OCI-LY7 (cell line): ENCODE results near the gene DKK3. TPM values are rescaled to one million over a fixed set of nuclear protein-coding genes. Genes with fewer than 3 reads are reported as not detected.

Source experiments
- BruUV-seq: library from RNA; stranded (reverse); fragments of 400-500 nt; replicated peaks from 2 replicates; lab custom pipeline; 2021; lab: Mats Ljungman, UMichigan
- CTCF ChIA-PET: fragments of 300-600 bp; sonication (Branson Sonifier 250); formaldehyde crosslinking; loops from one replicate; lab custom pipeline; 2022; ENCODE audit warnings: antibody characterized with exemption; ENCODE audit not compliant: unreplicated experiment; lab: Charles Lee
- POLR2A ChIA-PET: fragments of 300-600 bp; sonication (Branson Sonifier 250); formaldehyde crosslinking; loops from one replicate; lab custom pipeline; 2022; ENCODE audit warnings: antibody characterized with exemption; lab: Charles Lee
- DNase-seq: peaks from one replicate; pipeline ENCODE4 v3.0.0-alpha.2; 2015; ENCODE audit warnings: low spot score
- H2AFZ ChIP-seq: fragments of 200-600 bp; sonication (generic), shearing (Covaris generic); 2 replicates; pipeline ENCODE4 v1.6.1; 2014; ENCODE audit warnings: mild to moderate bottlenecking, antibody characterized with exemption, low read length, moderate library complexity
- H3K27ac ChIP-seq: fragments of 200-600 bp; sonication (generic); 2 replicates; pipeline ENCODE4 v1.5.1; 2014; ENCODE audit warnings: mixed run types, low read depth, mild to moderate bottlenecking, moderate library complexity, low read length, inconsistent platforms; ENCODE audit not compliant: poor library complexity, severe bottlenecking
- H3K36me3 ChIP-seq: fragments of 200-600 bp; sonication (generic); 2 replicates; pipeline ENCODE4 v1.6.1; 2014; ENCODE audit warnings: mild to moderate bottlenecking, antibody characterized with exemption, low read length, moderate library complexity, mixed read lengths; ENCODE audit not compliant: insufficient read depth
- H3K4me1 ChIP-seq: fragments of 200-600 bp; sonication (generic); 2 replicates; pipeline ENCODE4 v1.5.1; 2014; ENCODE audit warnings: mild to moderate bottlenecking, low read length; ENCODE audit not compliant: insufficient read depth, poor library complexity, severe bottlenecking
- H3K4me2 ChIP-seq: fragments of 200-600 bp; sonication (generic); 2 replicates; pipeline ENCODE4 v1.6.1; 2014; ENCODE audit warnings: mild to moderate bottlenecking, low read length
- H3K4me3 ChIP-seq: fragments of 200-600 bp; sonication (generic); 2 replicates; pipeline ENCODE4 v1.5.1; 2014; ENCODE audit warnings: mild to moderate bottlenecking, low read depth, low read length; ENCODE audit not compliant: poor library complexity, severe bottlenecking
- H3K79me2 ChIP-seq: fragments of 200-600 bp; sonication (generic); 2 replicates; pipeline ENCODE4 v1.6.1; 2016; ENCODE audit warnings: low read depth, mild to moderate bottlenecking, low read length, moderate library complexity, mixed read lengths; ENCODE audit not compliant: insufficient read depth
- H3K9me2 ChIP-seq: fragments of 200-600 bp; sonication (generic); 2 replicates; pipeline ENCODE4 v1.6.1; 2016; ENCODE audit warnings: mild to moderate bottlenecking, low read length, mixed read lengths; ENCODE audit not compliant: insufficient read depth
- H3K9me3 ChIP-seq: fragments of 200-600 bp; sonication (generic); 2 replicates; pipeline ENCODE4 v1.6.1; 2014; ENCODE audit warnings: mild to moderate bottlenecking, mixed run types, low read length, mixed read lengths
- H4K20me1 ChIP-seq: fragments of 200-600 bp; sonication (generic); 2 replicates; pipeline ENCODE4 v1.6.1; 2014; ENCODE audit warnings: mild to moderate bottlenecking, antibody characterized with exemption, low read length, moderate library complexity, mixed read lengths; ENCODE audit not compliant: insufficient read depth
- EZH2phosphoT487 ChIP-seq: fragments of 200-600 bp; sonication (generic); IDR thresholded peaks from 2 replicates; pipeline ENCODE4 v1.6.1; 2018; ENCODE audit warnings: low read depth, borderline replicate concordance, mild to moderate bottlenecking, mixed run types, antibody characterized with exemption, low read length, moderate library complexity, mixed read lengths
- intact Hi-C: fragments of 100-400 bp; cut with micrococcal nuclease; formaldehyde crosslinking; loops from one replicate; pipeline ENCODE4 v1.10.0; 2022; ENCODE audit not compliant: unreplicated experiment
- total RNA-seq, 2 experiments: library from RNA; depleted of rRNA in 1 of 2; stranded (reverse); fragments of >200 nt in 1 of 2; shearing (Covaris generic) in 1 of 2; gene quantifications; 2 replicates each; pipeline ENCODE4 v1.2.3, GENCODE V29; 2014 to 2022
- TF ChIP-seq, protein P1 (sequence below): fragments of 200-600 bp; sonication (generic); conservative IDR thresholded peaks from 2 replicates; pipeline ENCODE4 v1.5.1; 2014; ENCODE audit warnings: mild to moderate bottlenecking, antibody characterized with exemption, low read length, moderate library complexity, mixed read lengths

DKK3 gene
- total RNA-seq, 2 experiments from 2014 or later = not detected

DNA sequence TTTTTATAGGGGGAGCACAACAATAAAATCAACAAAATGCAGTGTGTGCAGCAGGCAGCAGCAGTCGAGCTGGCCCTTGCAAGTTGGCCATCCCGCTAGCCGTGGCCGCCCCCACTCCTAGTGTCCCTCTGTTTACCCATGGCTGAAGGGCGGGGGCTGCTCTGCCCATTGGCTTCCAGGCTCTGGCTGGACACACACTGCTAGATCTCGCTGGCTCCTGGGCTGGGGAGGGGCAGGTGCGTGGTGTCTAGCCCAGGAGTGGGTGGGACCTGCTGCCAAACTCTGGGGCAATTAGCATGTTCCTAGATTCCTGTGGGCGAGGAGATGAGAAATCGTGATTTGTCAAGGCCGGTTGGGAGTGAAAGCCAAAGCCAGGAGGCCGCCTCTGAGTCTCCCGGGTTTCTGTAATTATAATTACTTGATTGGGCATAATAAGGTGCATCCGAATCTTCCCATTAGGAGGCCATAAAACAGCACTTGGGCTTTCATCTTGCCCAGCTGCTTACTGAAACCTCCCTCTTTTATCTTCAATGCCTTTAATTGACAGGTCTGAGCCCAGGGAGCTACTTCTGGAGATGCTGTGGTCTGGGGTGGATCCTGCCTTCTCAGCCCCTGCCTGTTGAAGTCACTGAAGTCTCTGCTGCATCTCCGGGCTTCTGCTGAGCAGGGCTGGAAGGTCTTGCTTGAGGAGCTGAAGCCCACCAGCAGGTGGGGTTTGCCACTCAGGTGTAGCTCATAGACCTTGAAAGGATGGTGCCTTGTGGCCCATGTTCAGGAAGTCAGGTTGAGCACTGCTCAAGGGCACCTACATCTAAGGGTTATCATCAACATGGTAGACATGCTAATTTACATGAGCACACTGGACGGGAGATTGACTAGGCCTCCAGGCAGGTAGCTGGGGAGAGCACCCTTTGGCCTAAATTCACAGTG, 44.5 kb upstream of the DKK3 start:
- no peak for DNase-seq
- no TSS peak for BruUV-seq
- no peak for TF ChIP-seq EZH2phosphoT487
- TF ChIP-seq, protein P1, sequence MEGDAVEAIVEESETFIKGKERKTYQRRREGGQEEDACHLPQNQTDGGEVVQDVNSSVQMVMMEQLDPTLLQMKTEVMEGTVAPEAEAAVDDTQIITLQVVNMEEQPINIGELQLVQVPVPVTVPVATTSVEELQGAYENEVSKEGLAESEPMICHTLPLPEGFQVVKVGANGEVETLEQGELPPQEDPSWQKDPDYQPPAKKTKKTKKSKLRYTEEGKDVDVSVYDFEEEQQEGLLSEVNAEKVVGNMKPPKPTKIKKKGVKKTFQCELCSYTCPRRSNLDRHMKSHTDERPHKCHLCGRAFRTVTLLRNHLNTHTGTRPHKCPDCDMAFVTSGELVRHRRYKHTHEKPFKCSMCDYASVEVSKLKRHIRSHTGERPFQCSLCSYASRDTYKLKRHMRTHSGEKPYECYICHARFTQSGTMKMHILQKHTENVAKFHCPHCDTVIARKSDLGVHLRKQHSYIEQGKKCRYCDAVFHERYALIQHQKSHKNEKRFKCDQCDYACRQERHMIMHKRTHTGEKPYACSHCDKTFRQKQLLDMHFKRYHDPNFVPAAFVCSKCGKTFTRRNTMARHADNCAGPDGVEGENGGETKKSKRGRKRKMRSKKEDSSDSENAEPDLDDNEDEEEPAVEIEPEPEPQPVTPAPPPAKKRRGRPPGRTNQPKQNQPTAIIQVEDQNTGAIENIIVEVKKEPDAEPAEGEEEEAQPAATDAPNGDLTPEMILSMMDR = no peak
- Histone ChIP-seq H3K9me3 (no peaks in the 10 kb centered on the region), H3K79me2 (no peaks in the 10 kb centered on the region), H3K9me2 (no peaks in the 10 kb centered on the region), H3K4me2 (no peak overlapping the region), H3K27ac (no peak overlapping the region), H3K4me1 (no peaks in the 10 kb centered on the region), H4K20me1 (no peaks in the 10 kb centered on the region), H3K4me3 (no peak overlapping the region), H3K36me3 (no peaks in the 10 kb centered on the region), H2AFZ (no peak overlapping the region)
- POLR2A ChIA-PET = no interaction called here
- CTCF ChIA-PET = interaction anchor here (0.6 kb wide), 1 partner anchor 1597 kb away, joined by 3 read pairs; no protein-coding TSS in a partner anchor
- intact Hi-C loops = no loop called here

DNA sequence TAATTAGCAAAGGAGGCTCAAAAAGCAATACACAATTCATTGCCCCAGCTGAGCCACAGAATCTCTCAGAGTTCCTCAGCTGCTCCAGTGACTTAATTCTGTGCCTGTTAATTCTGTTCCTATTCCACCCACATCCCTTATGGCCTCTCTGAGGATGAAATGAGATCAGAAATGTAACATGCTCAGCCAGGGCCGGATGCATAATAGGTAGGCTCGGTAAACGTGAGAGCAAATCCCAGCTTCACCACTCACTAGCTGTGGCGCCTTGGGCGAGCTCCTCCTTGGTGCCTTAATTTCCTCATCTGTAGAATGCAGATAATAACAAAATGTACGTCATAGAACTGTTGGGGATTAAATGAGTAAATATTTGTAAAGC, 42.8 kb upstream of the DKK3 start:
- DNase-seq = no peak
- no peak for TF ChIP-seq EZH2phosphoT487
- TF ChIP-seq, protein P1 = no peak
- Histone ChIP-seq H3K4me1 (no peaks in the 10 kb centered on the region), H3K79me2 (no peaks in the 10 kb centered on the region), H3K27ac (no peak overlapping the region), H3K36me3 (no peaks in the 10 kb centered on the region), H2AFZ (no peak overlapping the region), H3K4me3 (no peak overlapping the region), H3K9me2 (no peaks in the 10 kb centered on the region), H3K9me3 (no peaks in the 10 kb centered on the region), H4K20me1 (no peaks in the 10 kb centered on the region), H3K4me2 (no peak overlapping the region)
- ChIA-PET CTCF (no interaction called here), POLR2A (no interaction called here)
- intact Hi-C loops = no loop called here
- BruUV-seq = no TSS peak
